ENCODE data around the gene CDH18.

DNA sequence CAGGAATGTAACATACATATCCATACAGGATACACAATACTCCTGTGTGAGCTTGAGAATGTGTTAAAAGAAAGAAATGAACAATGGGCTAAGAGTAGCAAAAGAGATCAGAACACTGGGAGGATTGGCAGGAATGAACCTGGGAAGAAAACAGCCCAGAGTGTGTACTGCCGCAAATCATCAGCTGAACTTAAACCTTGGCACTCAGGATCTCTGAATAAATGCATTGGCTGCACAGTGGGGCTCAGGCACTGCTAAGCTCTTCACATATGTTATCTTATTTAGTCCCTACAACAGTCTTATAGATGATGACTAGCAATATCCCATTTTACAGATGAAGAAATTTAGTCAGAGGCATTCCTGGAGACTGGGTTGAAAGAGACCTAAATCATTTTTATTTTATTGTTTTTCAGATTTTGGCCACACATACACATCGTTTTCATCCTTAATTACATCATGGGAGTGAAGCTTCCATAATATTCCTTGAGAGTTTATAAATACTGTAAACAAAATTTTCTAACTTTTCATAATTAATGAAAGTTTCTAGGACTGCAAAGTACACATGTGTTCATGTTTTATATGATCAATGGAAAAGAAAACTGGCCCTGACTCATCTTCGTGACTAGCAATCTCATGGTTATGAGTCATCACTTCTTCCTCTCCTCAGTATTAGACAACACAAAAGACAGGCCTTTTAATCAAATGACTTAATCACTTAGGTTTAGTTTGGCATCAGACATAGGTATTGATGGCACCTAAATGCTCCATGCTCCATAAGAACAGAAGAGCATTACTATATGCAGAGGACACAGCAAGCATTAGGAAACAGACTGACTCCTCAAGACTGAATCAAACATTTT lies 59.2 kb downstream of the CDH18 start:
- TF ChIP-seq FOXP2 (optimal IDR thresholded peaks at IDR 0.05; ENCODE audit: borderline replicate concordance, extremely low read depth, extremely low read length, insufficient read depth) (no peak), POLR2AphosphoS5 (IDR thresholded peaks at IDR 0.05; ENCODE audit: low read depth, low read length) (no peak), TAF1 (IDR thresholded peaks at IDR 0.05; ENCODE audit: borderline replicate concordance, insufficient read depth, low read length) (peak; percentile 25; the same call in 1 of the 2 replicates)
